Measurements from ENCODE around the gene MAGI1.

Gene MAGI1

DNA sequence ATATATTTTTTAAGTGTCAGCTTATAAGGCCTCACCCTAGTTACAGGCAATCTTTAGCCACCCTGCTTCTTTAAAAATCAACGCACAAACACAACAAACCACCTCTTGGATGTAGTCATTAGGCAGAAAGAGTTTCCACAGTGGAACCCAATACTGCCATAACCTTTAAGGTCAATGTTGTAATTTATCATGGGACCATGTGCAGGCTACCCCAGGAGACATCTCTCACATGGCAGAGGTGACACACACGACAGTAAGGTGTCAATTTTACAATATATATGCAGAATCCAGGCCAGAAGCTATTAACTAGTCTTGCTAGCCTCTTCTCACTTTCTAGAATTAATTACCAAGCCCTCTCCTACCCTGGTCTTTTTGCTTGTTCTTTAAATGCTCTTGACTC, 336.5 kb downstream of the MAGI1 start:
- DNase-seq, result no peak

DNA sequence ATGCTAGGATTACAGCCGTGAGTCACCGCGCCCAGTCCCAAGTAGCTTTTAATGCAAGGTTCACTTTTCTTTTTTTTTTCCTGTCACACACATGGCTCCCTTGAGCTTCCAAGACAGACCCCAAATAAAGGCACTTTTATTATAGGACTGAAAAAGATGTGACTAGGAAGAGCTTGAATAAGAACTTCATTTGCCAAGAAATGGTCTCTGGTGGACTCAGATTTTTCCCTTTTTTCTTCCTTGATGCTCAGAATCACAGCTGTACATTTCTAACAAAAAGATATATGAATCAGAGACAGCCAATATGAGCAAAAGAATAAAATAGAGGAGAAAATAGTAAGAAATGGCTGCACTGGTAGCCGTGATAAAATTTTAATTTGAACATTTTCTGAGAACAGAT, 337.2 kb downstream of the MAGI1 start:
- DNase-seq, result no peak

DNA sequence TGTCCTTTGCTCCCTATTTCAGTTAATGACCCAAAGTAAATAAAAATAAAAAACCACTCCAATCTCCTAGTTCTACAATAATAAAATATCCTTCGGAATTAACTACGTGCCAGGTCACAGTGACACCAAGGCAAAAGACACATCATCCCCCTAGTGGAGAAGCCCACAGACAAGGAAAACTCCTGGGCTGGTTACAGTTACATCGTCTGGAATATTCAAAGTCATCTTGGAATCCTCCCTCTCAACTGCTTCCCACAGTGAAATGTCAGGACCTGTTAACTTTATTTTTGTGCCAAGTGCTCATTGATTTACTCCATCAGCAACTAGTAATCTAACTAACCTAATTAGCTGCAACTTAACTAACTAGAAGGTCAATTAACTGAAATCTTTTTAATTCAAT, 349.3 kb downstream of the MAGI1 start:
- DNase-seq, result no peak

GRCh38 chr3:65687741-65688140, 351.0 kb downstream of the MAGI1 start:
- no peak for DNase-seq

GRCh38 chr3:65685621-65686235, 353.0 kb downstream of the MAGI1 start:
- DNase-seq, result peak; percentile 17

DNA sequence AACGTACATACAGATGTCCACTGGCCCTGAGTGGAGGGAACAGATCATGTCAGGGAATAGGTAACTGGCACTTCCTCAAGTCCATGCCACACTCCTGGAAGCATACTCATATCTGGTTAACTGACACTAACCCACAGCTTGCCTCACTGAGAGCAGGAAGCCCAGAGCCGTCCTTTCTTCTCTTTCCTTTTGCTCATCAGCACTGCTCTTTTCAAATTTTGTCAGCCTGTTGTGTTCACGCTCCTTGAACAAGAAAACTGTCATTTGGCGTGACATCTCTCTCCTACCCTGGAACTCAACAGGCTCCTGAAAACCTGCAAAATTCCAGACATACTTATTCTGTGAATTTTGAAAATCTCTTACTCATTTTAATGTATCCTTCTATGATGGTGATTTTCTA, 360.2 kb downstream of the MAGI1 start:
- DNase-seq, result no peak

DNA sequence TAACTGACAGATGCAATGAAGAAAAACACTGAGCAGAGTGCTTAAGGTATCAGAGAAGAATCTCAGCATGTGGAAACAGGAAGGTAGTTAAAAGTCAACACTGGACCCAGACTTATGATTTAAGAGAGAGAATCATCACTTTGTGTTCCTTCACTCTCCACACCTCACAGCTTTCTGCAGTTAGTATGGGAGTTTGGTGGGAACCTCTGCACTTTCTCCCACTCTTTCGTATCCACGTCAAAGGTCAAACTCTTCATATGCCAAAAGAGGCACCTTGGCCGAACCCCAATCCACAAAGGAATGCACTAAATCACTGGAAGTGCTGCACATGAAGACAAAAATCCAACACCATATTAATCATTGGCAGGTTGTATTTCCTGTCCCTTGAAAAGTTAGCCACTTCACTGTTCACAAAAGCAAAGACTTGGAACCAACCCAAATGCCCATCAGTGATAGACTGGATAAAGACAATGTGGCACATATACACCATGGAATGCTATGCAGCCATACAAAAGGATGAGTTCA, 361.2 kb downstream of the MAGI1 start:
- DNase-seq, result no peak

GRCh38 chr3:65676580-65676979, 362.1 kb downstream of the MAGI1 start:
- no peak for DNase-seq

DNA sequence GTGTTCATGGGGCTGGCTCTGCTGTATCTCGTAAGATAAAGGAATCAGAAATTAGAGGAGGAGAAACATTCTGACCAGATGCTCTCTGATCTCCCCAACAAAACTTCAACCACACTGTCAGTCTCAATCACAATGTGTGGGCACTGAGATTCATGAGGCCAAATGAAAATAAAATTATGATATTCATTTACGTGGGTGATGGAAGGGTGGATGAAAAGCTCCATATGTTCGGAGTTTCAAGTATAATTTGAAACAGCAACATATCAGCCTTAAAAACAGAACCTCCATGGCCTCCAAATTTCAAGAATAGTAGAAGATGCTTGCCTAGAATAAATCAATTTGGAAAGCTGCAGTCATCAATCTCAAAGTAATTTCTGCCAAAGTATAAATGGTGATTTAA, 363.7 kb downstream of the MAGI1 start:
- DNase-seq, result no peak

GRCh38 chr3:65674226-65674625, 364.5 kb downstream of the MAGI1 start:
- DNase-seq, result no peak

DNA sequence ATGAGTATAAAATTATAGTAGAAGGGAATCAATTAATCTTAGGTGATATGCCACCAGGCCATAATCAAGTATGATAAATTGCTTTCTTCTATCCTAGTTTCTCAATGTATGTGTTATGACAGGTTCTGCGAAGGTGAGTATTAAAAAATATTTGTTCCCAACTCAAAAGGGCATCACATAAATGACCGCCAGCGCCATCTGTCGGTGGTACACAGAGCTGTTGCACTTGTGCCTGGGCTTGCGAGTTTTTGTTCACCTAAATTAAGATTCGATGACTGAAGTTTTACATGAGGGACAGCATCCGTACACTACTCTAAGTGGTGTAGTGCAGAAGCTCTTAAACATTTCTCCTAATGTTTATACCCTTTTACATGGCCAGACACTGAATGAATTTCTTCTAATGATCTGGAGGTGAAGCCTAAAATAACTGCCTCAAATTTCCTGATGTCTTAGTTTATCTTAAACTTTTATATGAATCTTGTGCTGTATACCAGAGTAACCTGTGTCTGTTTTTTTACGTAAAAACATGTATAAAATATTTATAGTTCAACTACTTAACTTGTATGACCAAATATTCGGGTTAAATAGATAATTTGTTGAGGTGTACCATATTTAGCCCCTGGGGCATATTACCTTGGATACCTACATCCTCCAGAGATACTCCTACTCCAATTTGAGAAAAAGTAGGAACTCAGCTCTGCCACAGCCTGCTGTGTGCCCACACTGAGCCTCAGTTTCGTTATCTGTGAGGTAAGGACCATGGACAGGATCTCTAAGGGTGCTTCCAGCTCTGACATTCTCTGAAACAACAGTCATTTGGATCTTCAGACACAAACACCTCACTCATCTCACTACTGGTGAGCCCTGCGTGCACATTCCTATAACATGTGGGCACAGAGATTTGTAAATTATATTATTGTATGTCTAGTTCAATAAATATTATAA, 365.6 kb downstream of the MAGI1 start:
- DNase-seq, result peak; percentile 33

DNA sequence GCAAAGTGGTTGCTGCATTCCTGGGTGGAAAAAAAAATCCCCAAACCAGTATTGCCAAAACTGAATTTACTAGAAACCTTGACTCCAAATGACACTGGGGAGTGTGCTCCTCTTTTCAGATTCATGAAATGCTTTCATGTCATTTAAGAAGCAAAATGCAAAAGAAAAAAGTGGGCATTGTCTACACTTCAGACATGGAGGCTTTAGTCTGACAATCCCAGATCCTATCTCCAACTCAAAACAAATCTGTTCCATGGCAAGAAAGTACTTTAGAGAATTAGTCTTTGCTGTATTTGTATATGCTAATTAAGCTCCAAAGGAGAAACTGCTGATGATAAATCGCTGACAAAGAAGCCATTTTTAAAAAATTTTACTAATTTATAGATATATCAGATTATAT, 366.7 kb downstream of the MAGI1 start:
- no peak for DNase-seq

DNA sequence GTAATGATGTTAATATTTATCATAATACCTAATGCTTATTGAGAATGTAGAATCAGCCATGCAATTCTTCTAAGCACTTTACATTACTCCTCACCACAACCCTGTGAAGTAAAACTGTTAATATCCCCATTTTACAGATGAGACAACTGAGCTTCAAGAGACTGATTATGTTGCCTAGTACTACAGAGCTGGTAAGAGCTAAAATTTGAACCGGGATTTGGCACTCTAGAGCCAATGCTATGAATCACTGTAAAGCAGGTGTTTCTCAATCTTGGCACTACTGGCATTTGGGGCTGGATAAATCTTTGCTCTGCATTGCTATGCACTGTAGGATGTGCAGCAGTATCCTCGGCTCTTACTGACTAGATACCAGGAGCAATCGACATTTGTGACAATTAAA, 367.7 kb downstream of the MAGI1 start:
- DNase-seq, result no peak

- no peak for DNase-seq
Measured at GRCh38 chr3:65669163-65669875, 369.4 kb downstream of the MAGI1 start.

- no peak for DNase-seq
Measured at GRCh38 chr3:65667963-65668362, 370.8 kb downstream of the MAGI1 start.

- no peak for DNase-seq
Measured at GRCh38 chr3:65666448-65667091, 372.1 kb downstream of the MAGI1 start.

- no peak for DNase-seq
Measured at GRCh38 chr3:65665915-65666314, 372.8 kb downstream of the MAGI1 start.

DNA sequence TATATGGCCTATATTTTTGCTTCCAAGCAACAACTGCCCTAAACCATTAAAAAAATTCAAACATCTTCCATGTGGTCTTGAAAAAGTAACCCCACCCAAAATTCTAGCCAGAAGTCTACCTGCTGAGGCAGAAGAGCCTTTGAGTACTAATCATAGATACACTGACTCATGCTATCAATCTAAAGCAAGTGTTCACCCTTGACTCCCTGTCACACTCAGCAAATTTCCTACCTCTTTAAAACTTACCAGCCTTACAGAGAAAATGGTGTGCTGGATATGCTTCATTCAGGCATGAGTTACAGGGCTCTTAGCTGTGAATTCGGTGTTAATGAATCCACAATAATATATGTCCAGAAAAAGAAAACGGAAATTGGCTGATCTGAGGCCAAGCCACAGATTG, 373.8 kb downstream of the MAGI1 start:
- DNase-seq, result no peak

- no peak for DNase-seq
Measured at GRCh38 chr3:65664446-65664845, 374.3 kb downstream of the MAGI1 start.

DNA sequence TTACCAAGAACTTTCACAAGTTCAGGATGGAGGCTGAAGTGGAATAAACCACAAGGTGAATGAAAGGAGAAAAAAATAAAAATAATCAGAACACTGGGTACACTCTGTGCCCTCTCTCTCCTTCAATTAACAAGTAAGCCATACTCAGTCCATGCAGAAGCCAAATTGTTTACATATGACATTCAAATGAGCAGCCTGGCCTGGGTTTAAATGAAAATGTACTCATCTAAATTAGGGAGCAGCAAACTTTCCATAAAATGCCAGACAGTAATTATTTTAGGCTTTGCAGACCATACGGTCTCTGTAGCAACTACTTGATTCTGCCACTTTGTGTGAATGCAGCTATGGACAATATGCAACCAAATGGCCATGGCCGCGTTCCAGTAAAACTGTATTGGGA, 376.6 kb downstream of the MAGI1 start:
- DNase-seq, result no peak

DNA sequence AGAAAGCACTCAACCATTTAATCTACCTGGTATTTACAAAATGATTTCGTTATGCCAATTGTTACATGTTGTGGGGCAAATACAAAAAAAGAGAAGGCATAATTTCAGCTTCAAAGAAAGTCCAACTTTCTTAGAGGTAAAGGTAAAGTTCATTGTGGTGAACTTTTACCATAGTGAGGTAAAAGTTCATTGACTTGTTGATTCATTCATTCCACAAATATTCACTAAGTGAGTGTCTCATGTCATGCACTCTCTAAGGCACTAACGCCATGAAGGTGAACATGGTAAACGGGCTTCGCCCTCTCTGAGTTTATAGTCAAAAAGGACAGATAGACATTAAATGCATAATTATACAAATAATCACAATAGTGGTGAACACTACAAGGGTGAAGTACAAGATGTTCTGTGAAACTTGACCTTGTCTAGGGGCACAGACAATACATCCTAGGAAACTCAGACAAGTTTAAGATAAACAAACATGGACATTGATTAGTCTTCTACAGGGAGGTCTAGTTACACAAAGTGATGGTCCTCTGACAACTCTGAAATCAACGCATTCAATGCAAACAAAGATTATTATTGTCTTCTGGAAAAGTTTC, 378.6 kb downstream of the MAGI1 start:
- no peak for DNase-seq

GRCh38 chr3:65659396-65659795, 379.3 kb downstream of the MAGI1 start:
- DNase-seq, result no peak

DNA sequence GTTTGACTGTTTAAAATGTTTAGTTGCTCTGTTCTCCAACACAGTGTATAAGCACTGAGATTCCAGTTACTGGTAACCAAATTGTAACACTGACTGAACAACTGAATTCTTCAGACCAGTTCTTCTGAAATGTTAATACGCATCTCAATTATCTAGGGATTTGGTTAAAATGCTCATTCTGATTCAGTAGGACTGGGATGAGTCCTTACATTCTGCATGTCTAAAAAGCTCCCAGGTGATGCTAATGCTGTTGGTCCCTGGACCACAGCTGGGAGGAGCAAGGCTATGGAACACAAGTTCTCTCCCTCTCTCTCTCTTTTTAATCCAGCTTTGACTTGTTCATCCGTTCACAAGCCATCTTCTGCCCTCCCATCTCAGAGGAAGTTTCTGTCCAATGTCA, 380.3 kb downstream of the MAGI1 start:
- DNase-seq, result no peak

All from NCI-H1105 treated with DMSO at 0.1 percent for 48 hours (cell line).